Mammary epithelial cell (primary cell): ENCODE measurements around the gene EFNA4.
"Not testable (repeated sequence)": the region's sequence is repeated elsewhere in the genome, so short reads cannot be mapped to it uniquely, and the experiment has no call there.

Experiments
- CTCF ChIP-seq, 2 donors: IDR thresholded peaks in 1 of 2; conservative IDR thresholded peaks in 1 of 2; 2 replicates each; pipeline ENCODE4 v1.5.1; 2011 to 2012; ENCODE audit warnings: inconsistent platforms in 2 of 2, low read length in 2 of 2, mild to moderate bottlenecking in 2 of 2, control low read depth in 1 of 2, low read depth in 1 of 2; ENCODE audit not compliant: insufficient read depth in 1 of 2; ENCODE audit errors: extremely low read depth in 1 of 2
- EZH2 ChIP-seq: IDR thresholded peaks from 2 replicates; pipeline ENCODE4 v1.6.1; 2012; ENCODE audit warnings: low read length, inconsistent platforms, borderline replicate concordance

- not testable (repeated sequence) for TF ChIP-seq CTCF (conservative IDR thresholded peaks at IDR 0.05 in 1 of 2, IDR thresholded peaks at IDR 0.05 in 1 of 2; ENCODE audit: extremely low read depth in 1 of 2, insufficient read depth in 1 of 2, low read depth in 1 of 2, low read length in 2 of 2); EZH2
These were observed 54.5 kb downstream of the EFNA4 start for GRCh38 chr1:155118090-155118489.
